ENCODE measurements around the gene ANKS1B.

The ANKS1B gene

DNA sequence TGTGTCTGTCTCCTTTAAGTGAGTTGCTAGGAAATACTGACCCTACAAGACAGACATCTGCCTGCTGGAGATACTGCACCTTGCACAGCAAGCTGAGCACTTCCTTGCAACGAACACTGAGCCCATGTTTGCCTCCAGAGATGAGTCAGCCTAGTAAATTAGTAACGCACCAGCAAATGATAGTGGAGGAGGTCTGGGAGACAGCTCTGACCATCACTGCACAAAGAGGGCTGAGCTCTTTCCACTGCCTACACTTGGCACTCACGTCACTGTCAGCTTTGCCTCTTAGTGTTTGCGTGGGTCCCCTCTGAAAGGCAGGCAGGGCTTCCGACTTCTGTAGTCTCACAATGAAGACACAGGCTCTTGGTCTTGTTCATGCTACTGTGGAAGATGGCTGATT lies 1230.6 kb downstream of the ANKS1B start:
- TF ChIP-seq, protein P1, sequence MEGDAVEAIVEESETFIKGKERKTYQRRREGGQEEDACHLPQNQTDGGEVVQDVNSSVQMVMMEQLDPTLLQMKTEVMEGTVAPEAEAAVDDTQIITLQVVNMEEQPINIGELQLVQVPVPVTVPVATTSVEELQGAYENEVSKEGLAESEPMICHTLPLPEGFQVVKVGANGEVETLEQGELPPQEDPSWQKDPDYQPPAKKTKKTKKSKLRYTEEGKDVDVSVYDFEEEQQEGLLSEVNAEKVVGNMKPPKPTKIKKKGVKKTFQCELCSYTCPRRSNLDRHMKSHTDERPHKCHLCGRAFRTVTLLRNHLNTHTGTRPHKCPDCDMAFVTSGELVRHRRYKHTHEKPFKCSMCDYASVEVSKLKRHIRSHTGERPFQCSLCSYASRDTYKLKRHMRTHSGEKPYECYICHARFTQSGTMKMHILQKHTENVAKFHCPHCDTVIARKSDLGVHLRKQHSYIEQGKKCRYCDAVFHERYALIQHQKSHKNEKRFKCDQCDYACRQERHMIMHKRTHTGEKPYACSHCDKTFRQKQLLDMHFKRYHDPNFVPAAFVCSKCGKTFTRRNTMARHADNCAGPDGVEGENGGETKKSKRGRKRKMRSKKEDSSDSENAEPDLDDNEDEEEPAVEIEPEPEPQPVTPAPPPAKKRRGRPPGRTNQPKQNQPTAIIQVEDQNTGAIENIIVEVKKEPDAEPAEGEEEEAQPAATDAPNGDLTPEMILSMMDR (IDR thresholded peaks at IDR 0.05; ENCODE audit: borderline replicate concordance, control extremely low read depth, extremely low read depth, insufficient read depth, missing control alignments) = no peak
- DNase-seq (ENCODE audit: low spot score) = peak; percentile 80
- in situ Hi-C loops (cut with MboI; ENCODE audit: low sequenced_read_pairs, unreplicated experiment) = no loop called here

DNA sequence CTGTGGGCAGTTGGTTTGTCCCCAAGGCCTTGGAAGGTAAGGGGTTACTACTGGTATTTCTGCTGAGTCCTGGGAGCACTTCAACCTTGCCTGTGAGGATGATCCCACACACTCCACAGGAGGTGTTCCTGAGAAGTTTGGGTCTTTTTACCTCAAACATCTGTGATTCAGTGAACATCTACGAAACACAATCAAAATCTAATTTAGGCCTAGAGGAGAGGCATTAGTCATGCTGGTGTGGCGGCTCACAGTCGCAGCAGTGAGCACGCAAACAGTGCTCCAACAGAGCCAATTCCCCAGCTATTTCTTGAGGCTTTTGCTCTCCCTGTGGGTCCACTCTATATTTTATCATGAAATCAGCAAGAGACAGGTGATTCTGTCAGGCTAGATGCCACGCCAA lies 1232.0 kb downstream of the ANKS1B start:
- TF ChIP-seq, protein P1 (IDR thresholded peaks at IDR 0.05; ENCODE audit: borderline replicate concordance, control extremely low read depth, extremely low read depth, insufficient read depth, missing control alignments) = no peak
- in situ Hi-C loops (cut with MboI; ENCODE audit: low sequenced_read_pairs, unreplicated experiment) = no loop called here
- DNase-seq (ENCODE audit: low spot score) = no peak

DNA sequence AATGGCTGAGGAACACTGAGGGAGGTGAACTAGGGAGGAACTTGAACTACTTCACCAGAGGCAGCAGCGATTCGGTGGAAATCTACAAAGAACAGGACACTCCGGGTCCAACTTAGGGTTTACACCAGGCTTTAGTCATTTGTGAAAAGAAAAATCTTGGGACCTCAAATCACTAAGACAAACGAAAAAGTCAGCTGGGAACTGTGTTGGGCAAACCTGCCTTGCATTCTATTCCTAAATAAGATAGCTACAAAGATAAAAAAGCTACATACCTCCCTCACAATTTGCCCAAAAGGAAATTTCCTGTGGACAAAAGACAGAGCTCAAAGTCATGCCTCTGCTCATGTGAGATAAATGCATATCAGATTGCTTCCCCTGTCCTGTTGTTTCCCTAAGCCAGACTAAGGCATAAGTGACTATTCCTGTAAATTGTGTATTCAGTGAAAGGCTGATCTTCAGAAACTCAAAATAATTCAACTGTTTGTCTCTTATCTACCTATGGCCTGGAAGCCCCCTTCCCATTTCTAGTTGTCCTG lies 1233.1 kb downstream of the ANKS1B start:
- DNase-seq (ENCODE audit: low spot score) = no peak
- TF ChIP-seq, protein P1 (IDR thresholded peaks at IDR 0.05; ENCODE audit: borderline replicate concordance, control extremely low read depth, extremely low read depth, insufficient read depth, missing control alignments) = no peak
- in situ Hi-C loops (cut with MboI; ENCODE audit: low sequenced_read_pairs, unreplicated experiment) = no loop called here

DNA sequence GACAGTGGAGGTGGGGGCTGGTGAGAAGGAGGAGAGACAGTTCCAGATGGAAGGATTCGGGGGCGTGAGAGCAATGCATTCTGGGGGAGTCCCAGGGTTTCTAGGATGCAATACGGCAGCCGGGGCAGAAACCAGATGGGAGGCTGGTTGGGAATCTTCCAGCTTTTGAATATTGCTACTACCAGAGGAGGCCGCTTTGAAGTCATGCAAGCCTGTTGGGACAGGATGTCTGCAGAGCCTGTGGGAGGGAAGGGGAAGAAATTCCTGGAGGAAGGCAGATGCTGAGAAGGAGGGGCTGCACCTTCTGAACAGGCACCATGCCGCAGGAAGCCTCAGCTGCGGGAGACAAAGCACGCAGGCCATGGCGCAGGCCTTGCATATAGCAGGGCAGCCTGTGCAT lies 1234.2 kb downstream of the ANKS1B start:
- in situ Hi-C loops (cut with MboI; ENCODE audit: low sequenced_read_pairs, unreplicated experiment) = no loop called here
- no peak for DNase-seq (ENCODE audit: low spot score)
- TF ChIP-seq, protein P1 (IDR thresholded peaks at IDR 0.05; ENCODE audit: borderline replicate concordance, control extremely low read depth, extremely low read depth, insufficient read depth, missing control alignments) = no peak

DNA sequence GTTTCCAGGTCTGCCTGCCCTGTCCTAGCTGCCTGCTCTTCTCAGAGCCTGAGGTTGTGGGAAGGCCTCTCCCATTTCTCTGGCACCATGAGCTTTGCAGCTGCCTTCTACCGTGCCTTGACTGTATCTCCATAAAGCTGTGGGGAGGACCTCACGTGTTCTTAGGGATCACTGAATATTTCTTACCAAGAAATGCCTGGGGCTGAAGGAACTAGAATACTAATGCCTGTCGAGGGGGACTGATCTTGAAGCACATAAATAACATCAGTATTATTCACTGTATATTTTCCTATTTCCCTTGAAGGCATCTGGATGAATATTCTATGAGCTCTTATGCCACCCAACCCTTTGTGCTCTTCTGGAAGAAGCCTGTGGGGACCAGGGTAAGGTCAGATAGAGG lies 1236.3 kb downstream of the ANKS1B start:
- TF ChIP-seq, protein P1 (IDR thresholded peaks at IDR 0.05; ENCODE audit: borderline replicate concordance, control extremely low read depth, extremely low read depth, insufficient read depth, missing control alignments) = no peak
- in situ Hi-C loops (cut with MboI; ENCODE audit: low sequenced_read_pairs, unreplicated experiment) = loop anchor here (25.0 kb wide), 1 partner anchor 239 kb away; no protein-coding TSS in a partner anchor

DNA sequence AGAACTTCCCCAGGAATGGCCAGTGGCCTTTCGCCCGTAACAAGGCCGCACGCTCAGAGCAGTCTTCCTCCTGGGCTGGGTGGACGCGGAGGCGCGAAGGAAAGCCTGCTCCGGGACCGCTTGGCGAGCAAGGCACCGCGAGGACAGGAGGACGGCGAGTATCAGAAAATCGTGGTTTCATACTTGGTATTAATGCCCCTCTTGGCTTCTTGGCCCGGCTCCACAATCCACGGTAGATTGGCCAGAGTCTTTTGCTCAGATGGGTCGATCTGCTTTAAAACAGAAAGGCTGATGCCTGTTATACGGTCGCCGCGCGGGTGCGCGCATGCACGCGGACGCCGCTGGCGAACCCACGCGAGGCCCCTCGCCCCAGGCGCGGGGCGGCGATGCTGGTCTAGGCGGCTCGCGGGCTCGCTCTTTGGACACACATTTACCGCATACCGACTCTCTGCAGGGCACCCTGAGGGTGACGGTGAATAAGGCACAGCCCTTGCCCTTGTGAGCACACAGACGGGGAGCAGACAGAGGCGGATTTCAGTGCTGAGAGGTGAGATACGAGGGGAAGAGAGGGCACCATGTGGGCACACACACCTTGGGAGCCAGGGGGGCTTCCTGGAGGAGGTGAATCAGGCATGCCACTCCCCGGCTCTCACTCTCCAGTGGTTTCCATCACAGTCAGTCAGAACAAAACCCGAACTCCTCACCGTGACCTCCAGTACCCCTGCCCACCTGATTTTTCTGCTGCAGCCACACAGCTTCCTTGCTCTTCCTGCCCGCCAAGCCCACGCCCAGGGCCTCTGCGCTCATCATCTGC lies 1239.0 kb downstream of the ANKS1B start:
- TF ChIP-seq, protein P1 (IDR thresholded peaks at IDR 0.05; ENCODE audit: borderline replicate concordance, control extremely low read depth, extremely low read depth, insufficient read depth, missing control alignments) = no peak
- in situ Hi-C loops (cut with MboI; ENCODE audit: low sequenced_read_pairs, unreplicated experiment) = loop anchor here (25.0 kb wide), 1 partner anchor 242 kb away; no protein-coding TSS in a partner anchor
- DNase-seq (ENCODE audit: low spot score) = peak; percentile 36

More for the DNA sequence above, 1236.3 kb downstream of the ANKS1B start:
- DNase-seq (ENCODE audit: low spot score) = no peak

Measured in GM13976 (cell line).